ENCODE measurements around the gene BCAS1.
A peak's percentile ranks its signal among the peaks of the same experiment; 100 is the strongest.

The BCAS1 gene

DNA sequence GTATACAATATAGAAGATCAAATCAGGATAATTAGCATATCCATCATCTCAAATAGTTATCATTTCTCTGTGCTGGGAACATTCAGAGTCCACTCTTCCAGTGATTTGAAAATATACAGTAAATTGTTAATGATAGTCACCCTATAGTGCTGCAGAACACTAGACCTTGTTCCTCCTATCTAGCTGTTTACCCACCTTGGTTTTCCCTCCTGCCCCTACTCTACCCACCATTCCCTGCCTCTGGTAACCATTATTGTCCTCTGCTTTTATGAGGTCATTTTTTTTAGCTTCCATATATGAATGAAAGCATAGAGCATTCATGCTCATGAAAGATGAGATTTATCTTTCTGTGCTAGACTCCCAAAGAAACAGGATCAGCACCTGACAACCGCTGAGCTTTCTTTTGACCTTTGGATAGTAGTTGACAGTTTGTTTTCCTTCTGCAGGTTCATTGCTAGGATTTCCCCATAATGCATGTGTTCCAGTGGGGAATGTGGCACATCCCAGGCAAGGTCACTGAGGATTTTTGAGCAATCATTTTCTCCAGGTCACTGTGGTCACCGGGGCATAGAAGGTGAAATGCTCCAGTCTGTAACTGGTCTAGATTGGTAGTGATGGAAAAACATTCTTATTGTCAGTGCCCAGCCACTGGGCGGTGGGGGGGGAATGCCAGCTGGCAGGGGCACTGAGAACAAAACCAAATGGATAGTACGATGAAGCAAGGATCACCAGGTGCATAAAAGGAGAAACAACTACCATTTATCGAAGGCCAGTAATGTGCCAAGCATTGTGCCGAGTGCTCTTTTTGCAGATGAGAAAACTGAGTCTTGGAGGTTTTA lies 33.6 kb upstream of the BCAS1 start:
- no peak for DNase-seq (ENCODE audit: extremely low spot score, insufficient read length, low read depth)
- no peak for FAIRE-seq

DNA sequence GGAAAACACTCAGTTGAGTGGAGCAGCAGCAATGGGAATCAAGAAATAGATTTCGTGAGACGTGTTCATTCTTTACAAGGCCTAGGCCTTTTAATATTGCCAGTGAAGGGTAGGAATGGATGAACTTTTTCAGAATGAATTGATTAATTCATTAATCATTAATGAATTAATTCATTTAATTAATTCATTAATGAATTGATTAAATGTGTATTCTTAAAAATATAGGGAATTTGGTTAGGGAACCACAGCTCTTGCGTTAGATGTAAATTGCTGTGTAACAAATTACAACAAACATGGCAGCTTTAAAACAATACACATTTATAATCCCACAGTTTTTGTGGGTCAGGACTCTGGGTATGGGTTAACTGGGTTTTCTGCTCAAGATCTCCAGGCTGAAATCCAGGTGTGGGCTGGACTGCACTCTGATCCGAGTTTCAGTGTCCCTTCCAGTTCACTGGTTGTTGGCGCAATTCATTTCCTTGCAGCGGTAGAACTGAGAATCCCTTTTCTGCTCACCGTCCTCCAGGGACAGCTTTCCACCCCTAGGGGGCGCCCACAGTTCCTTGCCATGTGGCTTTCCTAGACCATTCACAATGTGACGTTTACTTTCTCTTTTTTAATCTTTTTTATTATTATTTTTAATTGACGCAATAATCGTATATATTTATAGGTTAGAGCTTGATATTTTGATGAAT lies 32.8 kb upstream of the BCAS1 start:
- peak; percentile 70 for FAIRE-seq
- peak; percentile 33 for DNase-seq (ENCODE audit: extremely low spot score, insufficient read length, low read depth)

DNA sequence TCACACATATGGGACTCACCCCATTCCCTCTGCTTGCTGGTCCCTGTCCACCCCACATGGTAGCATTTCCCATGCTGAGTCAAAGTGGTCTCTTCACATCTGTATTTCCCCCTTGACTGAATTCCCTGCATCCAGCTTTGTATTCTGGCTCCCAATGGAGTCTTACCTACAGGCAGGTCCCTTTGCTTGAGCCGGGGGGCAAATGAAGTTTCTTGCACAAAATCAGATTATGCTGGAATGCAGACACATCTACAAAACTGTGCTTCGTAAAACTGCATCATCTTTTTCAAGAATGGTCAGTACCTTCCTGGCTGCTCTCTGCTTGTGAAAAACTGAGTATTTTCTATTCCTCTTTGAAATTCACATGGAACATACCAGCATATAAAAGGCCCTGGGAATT lies 32.1 kb upstream of the BCAS1 start:
- FAIRE-seq (no peak), DNase-seq (ENCODE audit: extremely low spot score, insufficient read length, low read depth) (no peak)

DNA sequence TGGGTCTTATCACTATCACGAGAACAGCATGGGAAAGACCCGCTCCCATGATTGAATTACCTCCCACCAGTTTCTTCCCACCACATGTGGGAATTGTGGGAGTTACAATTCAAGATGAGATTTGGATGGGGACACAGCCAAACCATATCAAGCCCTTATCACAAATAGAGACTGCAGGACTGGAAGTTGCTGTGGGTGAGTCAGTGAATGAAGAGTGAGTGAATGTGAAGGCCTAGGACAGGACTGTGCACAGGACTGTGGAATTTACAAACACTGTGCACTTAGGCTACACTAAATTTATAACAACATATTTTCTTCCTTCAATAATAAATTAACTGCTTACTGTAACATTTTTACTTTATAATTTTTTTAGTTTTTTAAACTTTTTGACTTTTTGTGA lies 30.2 kb upstream of the BCAS1 start:
- FAIRE-seq (no peak), DNase-seq (ENCODE audit: extremely low spot score, insufficient read length, low read depth) (no peak)

DNA sequence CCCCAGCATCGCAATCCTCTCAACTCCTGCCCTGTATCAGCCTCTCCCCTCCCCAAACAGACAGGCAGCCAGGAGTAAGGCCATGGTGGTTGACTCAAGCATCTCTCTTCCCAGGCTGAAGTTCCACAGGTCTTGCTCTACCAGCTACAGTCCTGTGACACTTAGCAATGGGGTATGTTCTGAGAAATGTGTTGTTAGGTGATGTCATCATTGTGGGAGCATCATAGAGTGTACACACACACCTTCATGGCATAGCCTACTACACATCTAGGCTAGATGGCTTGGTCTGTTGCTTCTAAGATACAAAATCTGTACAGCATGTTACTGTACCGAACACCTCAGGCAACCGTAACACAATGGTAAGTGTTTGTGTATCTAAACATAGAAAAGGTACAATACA lies 29.5 kb upstream of the BCAS1 start:
- no peak for FAIRE-seq

DNA sequence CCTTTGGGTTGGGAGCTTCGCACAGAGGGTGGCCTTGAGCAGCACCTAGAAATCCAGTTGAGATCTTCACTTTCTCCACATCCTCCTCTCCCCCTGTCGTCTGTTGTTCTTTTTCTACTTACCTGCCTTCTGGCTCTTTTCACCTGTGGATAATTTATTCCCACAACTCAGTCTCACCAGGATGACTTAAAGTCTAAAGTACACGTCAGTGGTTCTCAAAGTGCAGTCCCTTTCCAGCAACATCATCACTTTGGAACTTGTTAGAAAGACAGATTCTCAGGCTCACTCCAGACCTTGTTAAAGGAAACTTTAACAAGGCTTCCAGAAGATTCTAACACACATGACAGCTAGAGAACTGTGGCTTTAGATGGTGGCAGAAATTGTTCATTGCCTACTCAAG lies 27.7 kb upstream of the BCAS1 start:
- DNase-seq (ENCODE audit: extremely low spot score, insufficient read length, low read depth) (no peak), FAIRE-seq (no peak)

More for the DNA sequence above, 29.5 kb upstream of the BCAS1 start:
- no peak for DNase-seq (ENCODE audit: extremely low spot score, insufficient read length, low read depth)

DNA sequence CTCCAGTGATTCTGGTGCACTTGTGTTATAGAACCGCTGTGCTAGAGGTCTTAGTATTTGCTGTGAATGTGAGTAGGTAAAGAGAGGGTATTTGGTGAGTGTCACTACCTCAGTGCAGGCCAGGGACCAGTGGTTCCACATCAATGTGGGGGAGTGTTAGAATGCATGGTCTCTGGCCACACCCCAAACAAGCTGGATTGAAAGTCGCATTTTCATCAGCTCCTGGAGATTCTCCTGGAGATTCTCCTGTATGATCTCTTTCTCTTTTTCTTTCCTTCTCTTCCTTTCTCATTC lies 26.8 kb upstream of the BCAS1 start:
- DNase-seq (ENCODE audit: extremely low spot score, insufficient read length, low read depth) (no peak), FAIRE-seq (no peak)

DNA sequence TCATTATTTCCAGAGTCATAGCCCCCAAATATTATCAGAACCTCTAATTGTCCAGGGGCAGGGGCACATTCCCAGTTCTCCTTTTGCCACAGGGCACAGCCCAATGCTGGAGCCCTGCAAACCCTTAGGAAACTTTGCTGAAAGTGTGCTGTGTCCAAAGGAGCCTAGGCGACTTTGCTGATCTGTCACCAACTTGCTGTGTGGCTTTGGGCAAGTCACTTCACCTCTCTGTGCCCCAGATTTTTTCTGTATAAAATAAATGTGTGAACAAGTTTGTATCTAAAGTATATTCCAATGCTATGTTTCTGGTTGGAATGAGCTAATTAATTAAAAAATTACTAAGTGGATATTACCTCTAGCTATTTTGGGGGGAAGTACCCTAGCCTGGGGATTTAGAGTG lies 25.4 kb upstream of the BCAS1 start:
- FAIRE-seq = no peak
- DNase-seq (ENCODE audit: extremely low spot score, insufficient read length, low read depth) = no peak

DNA sequence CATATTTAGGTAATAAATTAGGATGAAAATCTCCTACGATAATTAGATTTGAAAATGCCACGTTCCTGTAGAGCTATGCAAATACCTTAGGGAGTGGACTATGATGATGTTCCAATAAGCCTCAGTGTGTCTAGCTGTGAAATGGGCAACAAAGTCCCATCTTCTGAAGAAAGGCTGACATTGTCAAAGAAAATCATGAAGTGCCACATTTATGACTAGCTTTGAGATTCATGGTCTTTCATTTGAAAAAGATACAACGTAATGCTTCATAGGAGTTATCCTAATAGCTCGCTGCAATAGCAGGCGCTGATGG lies 23.8 kb upstream of the BCAS1 start:
- FAIRE-seq (no peak), DNase-seq (ENCODE audit: extremely low spot score, insufficient read length, low read depth) (no peak)

DNA sequence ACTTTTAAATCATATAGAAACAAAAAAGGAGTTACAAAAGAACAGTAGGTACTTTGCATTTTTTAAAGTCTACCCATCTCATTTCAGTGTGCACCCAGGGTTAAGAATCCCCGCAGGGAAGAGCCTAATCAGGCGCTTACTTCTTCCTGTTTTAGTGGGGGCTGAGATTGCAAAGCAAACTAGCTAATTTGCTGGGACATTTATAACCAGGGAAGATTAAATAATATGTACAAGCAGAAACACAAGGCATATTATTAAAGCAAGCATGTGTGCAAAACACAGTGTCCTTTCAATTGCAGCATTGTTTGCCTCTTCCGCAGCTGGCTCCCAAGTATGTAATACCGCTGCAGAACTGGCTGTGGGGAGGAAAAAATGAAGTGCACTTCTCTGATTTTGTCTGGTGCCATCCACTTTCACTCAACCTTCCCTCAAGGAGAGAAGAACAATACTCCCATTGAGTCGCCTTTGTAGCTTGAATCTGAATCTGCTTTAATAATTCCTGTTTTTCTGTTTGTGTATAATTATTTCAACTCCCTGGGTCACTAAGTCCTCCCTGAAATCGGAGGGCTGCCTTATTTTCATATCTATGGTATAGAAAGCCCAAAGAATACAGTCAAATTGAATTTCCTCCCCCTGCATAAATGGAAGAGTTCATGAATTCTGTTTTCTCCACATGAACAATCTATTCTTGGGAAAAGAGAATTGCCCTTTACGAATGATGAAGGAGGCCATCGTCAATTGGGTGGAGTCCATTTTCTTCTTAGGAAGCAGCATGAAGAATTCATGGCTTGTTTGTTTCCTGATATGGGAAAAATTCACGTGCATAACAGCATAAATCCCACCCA lies 23.3 kb upstream of the BCAS1 start:
- DNase-seq (ENCODE audit: extremely low spot score, insufficient read length, low read depth) = no peak
- FAIRE-seq = no peak

DNA sequence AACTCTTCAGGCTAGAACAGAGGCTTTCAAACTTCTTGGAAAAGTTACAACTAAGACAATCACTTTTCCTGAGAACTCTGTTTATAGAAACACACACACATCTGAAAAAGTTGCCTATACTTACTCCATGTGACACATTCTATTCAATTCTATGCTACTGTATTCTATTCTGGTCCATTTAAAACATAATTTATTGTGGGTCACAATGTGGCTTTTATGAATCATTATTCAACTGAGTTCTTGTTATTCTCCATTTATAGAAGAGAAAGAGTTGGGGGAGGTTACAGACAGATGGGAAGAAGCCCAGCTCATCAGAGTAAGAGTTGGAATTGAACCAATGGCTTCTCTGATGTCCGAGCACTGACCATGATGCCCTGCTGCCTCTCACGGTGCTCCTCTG lies 21.6 kb upstream of the BCAS1 start:
- DNase-seq (ENCODE audit: extremely low spot score, insufficient read length, low read depth) (no peak), FAIRE-seq (no peak)

DNA sequence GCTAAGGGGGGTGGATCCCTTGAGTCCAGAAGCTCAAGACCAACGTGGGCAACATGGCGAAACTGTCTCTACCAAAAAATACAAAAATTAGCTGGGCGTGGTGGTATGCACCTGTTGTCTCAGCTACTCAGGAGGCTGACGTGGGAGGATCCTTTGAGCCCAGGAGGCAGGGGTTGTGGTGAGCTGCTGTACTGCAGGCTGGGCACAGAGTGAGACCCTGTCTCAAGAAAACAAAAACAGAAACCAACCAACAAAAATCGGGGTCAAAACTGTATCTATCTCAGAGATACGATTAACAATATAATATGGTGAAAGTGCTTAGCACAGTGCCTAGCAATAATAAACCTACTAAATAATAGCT lies 20.7 kb upstream of the BCAS1 start:
- DNase-seq (ENCODE audit: extremely low spot score, insufficient read length, low read depth) (no peak), FAIRE-seq (no peak)

DNA sequence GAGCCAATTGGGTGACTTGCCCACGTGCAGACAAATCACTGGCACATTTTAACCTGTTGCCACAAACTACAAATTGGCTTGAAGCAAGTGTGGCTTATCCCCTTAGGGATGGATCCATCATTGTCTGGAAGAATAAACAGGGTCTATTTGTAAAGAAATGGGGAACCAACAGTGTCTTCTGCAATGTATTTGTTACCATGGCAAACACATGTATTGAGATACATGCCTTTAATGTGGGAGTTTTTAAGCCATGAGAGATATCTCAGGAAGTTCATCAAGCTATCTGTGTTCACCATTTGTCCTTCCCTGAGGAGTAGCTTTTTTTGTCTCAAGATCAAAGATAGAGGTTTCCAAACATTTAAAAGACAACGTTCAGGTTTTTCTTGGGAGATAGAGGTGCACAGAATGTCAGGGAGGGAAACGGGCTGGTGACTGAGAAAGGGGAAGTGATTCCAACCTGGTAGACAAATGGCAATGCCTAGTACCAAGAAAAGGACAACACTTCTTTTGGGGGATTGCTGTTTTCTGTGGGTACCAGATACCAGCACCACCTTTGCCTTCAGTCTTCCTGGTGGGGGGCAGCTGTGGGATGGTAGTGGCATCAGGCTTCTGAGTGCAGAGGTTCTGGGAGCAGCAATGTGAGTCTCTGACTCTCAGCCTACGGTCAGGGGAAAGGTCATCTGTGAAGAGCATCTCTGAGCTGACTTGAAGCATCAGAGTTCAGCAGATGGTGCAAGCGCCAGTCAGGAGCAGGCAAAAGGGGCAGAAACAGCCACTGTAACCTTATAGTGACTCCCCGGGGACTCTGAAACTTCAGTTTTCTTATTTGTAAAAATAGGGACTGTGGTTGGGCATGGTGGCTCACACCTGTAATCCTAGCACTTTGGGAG lies 20.1 kb upstream of the BCAS1 start:
- FAIRE-seq = no peak
- DNase-seq (ENCODE audit: extremely low spot score, insufficient read length, low read depth) = no peak

DNA sequence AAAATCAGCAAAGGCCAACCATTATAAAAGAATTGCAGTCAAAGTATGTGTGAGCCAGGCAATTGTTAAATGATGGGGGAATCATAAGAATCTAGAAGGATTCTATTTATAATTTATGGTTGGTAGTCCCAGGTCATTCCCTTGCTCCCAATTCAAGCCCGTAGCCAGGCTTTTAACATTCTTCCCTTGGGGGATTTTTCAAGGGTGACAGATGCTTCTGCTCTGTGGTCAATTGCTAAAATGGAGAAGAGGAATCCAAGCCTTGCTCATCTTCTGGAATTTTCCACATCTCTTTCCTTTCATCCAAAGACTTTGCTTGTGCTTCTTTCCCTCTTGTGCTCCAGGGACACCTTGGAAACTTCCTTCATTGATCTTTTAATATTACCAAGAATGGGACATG lies 18.0 kb upstream of the BCAS1 start:
- no peak for DNase-seq (ENCODE audit: extremely low spot score, insufficient read length, low read depth)
- FAIRE-seq = no peak

DNA sequence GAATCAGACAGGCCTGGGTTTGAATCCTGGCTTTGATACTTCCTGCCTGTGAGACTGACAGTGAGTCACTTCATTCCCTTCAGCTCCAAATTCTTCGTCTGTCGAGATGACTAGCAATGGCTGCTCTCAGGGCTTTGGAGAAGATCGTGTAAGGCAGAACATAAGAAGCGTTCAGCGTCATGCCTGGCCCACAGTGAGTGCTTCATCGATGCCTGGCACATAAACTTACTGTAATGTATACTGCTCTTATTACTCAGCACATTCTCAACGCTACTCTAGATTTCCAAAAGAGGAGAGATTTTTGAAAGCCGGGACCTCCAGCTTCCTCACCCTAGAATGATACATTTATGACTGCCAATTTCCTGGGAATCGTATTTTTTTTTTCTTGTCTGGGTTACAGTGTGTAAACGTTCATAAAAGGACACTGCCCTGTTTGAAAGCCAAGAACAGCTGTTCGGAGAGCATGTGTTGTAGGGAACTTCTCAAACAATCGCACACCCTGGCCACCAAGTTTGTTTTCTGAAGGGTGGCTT lies 16.2 kb upstream of the BCAS1 start:
- DNase-seq (ENCODE audit: extremely low spot score, insufficient read length, low read depth) (no peak), FAIRE-seq (no peak)

DNA sequence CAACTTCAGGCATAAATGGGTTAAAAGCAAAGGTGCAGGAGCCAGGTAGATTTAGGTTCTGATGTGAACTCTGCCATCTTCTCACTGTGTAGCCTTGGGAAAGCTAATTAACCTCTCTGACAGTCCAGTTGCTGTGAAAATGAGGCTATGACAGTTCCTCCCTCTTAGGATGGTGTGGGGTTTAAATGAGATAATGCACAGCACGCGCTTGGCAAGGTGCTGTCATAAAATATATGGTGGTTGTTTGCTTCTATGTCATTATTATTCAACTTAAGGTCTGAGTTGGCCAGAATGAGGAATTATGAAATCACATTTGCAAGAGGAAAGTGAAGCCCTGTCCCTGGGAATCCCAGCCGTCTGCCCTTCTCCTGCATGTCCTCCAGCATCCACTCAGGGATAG lies 15.5 kb upstream of the BCAS1 start:
- DNase-seq (ENCODE audit: extremely low spot score, insufficient read length, low read depth) = no peak

DNA sequence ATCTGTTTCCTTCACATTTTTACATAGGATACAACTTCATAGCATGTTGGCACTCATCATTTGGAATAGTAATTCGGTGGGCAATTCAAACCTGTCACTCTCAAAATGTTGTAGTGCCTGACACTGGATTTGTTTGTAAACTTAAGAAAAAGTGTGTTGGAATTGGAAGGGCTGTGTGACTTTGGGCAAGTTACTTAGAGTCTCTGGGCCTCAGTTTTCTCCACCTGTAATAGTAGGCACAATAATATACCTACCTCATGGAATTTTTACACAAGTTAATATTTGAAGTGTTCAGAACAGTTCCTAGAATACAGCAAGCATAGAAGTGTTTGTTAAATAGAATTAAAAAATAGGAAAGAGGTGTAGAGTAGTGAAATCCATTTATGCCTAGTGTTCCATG lies 15.0 kb upstream of the BCAS1 start:
- no peak for DNase-seq (ENCODE audit: extremely low spot score, insufficient read length, low read depth)
- no peak for FAIRE-seq

More for the DNA sequence above, 15.5 kb upstream of the BCAS1 start:
- FAIRE-seq = no peak

DNA sequence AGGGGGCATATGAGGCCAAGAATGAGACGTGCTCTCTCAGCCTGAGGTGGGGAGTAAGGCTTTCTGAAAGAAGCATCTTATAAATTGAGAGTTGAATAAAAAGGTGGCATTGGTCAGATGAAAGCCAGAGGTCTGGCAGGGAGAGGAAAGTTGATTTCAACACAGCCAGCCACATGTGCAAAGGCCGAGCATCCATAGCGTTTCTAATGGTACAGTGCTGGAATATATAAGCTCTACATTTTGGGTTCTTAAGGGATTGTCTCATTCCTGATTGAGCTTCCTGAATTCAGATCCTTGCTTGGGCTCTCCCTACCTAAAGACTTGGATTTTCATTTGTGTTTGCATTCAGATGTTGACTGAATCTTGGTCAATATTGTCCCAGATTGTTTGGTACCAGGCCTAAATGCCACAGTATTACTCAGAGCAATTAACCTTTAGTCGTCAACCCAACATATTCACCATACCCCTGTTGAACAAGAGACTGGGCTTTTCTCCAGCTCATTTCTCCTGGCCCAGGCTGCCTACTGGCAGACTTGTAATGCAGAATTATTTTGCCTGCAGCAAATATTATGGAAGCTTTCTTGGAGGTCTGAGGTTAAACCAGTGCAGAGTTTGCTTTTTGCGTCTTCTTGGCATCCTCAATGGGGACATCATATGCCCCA lies 14.5 kb upstream of the BCAS1 start:
- FAIRE-seq (no peak), DNase-seq (ENCODE audit: extremely low spot score, insufficient read length, low read depth) (no peak)

DNA sequence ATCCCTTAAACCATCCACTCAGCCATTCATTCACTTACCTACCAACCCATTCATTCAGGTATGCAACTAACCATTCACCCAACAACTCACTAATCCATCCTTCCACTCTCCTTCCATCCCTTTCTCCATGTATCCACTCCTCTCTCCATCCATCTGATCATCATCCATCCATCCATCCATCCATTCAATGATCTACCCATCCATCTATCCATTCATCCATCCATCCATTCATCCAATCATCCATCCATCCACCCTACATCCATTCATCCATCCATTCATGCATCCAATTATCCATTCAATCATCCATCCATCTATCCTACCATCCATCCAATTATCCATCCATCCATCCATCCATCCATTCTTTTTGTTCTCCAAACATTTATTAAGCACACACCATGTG lies 13.8 kb upstream of the BCAS1 start:
- no peak for FAIRE-seq
- DNase-seq (ENCODE audit: extremely low spot score, insufficient read length, low read depth) = no peak

DNA sequence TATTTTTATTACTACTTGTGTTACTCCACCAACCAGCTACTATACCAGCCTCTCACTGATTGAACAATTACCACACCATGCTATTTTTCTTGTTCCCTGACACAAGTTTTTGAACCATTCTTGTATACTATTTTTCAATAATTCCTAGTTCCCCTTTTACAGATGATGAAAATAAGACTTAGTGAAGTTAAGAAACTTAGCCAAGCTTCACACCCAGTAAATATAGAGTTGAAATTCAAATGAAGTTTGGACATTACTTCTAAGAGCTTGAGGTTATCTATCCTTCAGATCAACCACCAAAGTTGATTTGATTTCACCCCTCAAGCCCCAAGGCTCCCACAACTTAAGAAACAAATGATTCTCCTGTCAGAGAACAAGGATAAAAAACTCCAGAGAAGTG lies 13.1 kb upstream of the BCAS1 start:
- DNase-seq (ENCODE audit: extremely low spot score, insufficient read length, low read depth) (no peak), FAIRE-seq (peak; percentile 21)
